G401.6 (cell line): ENCODE measurements around the gene NSL1.
"Not testable (repeated sequence)": the region's sequence is repeated elsewhere in the genome, so short reads cannot be mapped to it uniquely, and the experiment has no call there.

Experiments used
- FAIRE-seq: peaks from 2 replicates; lab custom pipeline; 2012; peaks lifted over from hg19 to GRCh38; lab: Jason Lieb, UNC

Gene NSL1

GRCh38 chr1:212749821-212750535 lies 41.6 kb downstream of the NSL1 start:
- peak; percentile 89 for FAIRE-seq

- FAIRE-seq = no peak
These were observed 45.0 kb downstream of the NSL1 start for GRCh38 chr1:212746546-212746945.

- FAIRE-seq = no peak
These were observed 46.3 kb downstream of the NSL1 start for GRCh38 chr1:212745303-212745702.

- no peak for FAIRE-seq
These were observed 47.6 kb downstream of the NSL1 start for GRCh38 chr1:212743901-212744475.

- FAIRE-seq = no peak
These were observed 53.2 kb downstream of the NSL1 start for GRCh38 chr1:212738330-212738729.

GRCh38 chr1:212737559-212737958 lies 54.0 kb downstream of the NSL1 start:
- peak; percentile 27 for FAIRE-seq

GRCh38 chr1:212733109-212733508 lies 58.5 kb downstream of the NSL1 start:
- no peak for FAIRE-seq

GRCh38 chr1:212731630-212732029 lies 59.9 kb downstream of the NSL1 start:
- no peak for FAIRE-seq

GRCh38 chr1:212728606-212729005 lies 63.0 kb downstream of the NSL1 start:
- FAIRE-seq = no peak

GRCh38 chr1:212727386-212728181 lies 64.0 kb downstream of the NSL1 start:
- no peak for FAIRE-seq

- FAIRE-seq = not testable (repeated sequence)
These were observed 66.9 kb downstream of the NSL1 start for GRCh38 chr1:212724679-212725078.

GRCh38 chr1:212722270-212722957 lies 69.2 kb downstream of the NSL1 start:
- no peak for FAIRE-seq

- no peak for FAIRE-seq
These were observed 70.0 kb downstream of the NSL1 start for GRCh38 chr1:212721388-212722247.

GRCh38 chr1:212719633-212720032 lies 71.9 kb downstream of the NSL1 start:
- no peak for FAIRE-seq

GRCh38 chr1:212718499-212718898 lies 73.1 kb downstream of the NSL1 start:
- no peak for FAIRE-seq

GRCh38 chr1:212716161-212716560 lies 75.4 kb downstream of the NSL1 start:
- FAIRE-seq = no peak

GRCh38 chr1:212713465-212714136 lies 78.0 kb downstream of the NSL1 start:
- FAIRE-seq = no peak

GRCh38 chr1:212712451-212713303 lies 78.9 kb downstream of the NSL1 start:
- FAIRE-seq = no peak

GRCh38 chr1:212711974-212712373 lies 79.6 kb downstream of the NSL1 start:
- FAIRE-seq = not testable (repeated sequence)

GRCh38 chr1:212710566-212710965 lies 81.0 kb downstream of the NSL1 start:
- no peak for FAIRE-seq
